ENCODE measurements around the gene TRPM7. TPM values are rescaled to one million over a fixed set of nuclear protein-coding genes. Genes with fewer than 3 reads are reported as not detected.

The TRPM7 gene
- total RNA-seq, 1 experiment from 2014 or later: 35.1 TPM

GRCh38 chr15:50681467-50681866 lies 5.1 kb downstream of the TRPM7 start:
- Histone ChIP-seq H4K20me1 (ENCODE audit: control insufficient read depth, insufficient read depth, insufficient read length) (no peaks in the 10 kb centered on the region), H3K18ac (ENCODE audit: insufficient read length, low read depth, low read length) (no peak overlapping the region), H3K9ac (ENCODE audit: extremely low read depth, insufficient read length, low read length) (no peak overlapping the region), H3K56ac (ENCODE audit: insufficient read length, low read depth, low read length) (no peak overlapping the region), H3K23ac (ENCODE audit: insufficient read length, low read depth, low read length) (no peak overlapping the region), H3K23me2 (ENCODE audit: insufficient read length, low read depth, low read length, poor library complexity, severe bottlenecking) (peaks cover 5% of the 10 kb centered on the region), H2BK12ac (ENCODE audit: insufficient read length, low read depth, low read length) (no peak overlapping the region), H4K5ac (ENCODE audit: insufficient read length, low read depth, low read length) (no peak overlapping the region), H3K4me1 (ENCODE audit: insufficient read depth, low read length) (no peaks in the 10 kb centered on the region), H2BK20ac (ENCODE audit: low read depth, low read length, poor library complexity, severe bottlenecking) (no peak overlapping the region), H3K4ac (ENCODE audit: low read depth, low read length) (no peak overlapping the region), H3K79me1 (ENCODE audit: insufficient read depth, low read depth, low read length, poor library complexity, severe bottlenecking) (peaks cover 9% of the 10 kb centered on the region), H3K79me2 (ENCODE audit: insufficient read depth, low read length) (peaks cover 24% of the 10 kb centered on the region; the same call in 1 of the 2 replicates), H4K8ac (replicated peaks; ENCODE audit: insufficient read length, low read depth, low read length) (no peak overlapping the region), H3K27ac (ENCODE audit: insufficient read length, low read depth, low read length) (no peak overlapping the region), H2AFZ (ENCODE audit: low read length) (no peak overlapping the region), H2AK5ac (ENCODE audit: insufficient read length, low read length) (no peak overlapping the region), H3K9me3 (ENCODE audit: control insufficient read depth, low read depth, low read length) (no peaks in the 10 kb centered on the region), H2BK120ac (ENCODE audit: low read depth, low read length, poor library complexity, severe bottlenecking) (no peak overlapping the region), H3K14ac (ENCODE audit: insufficient read depth, low read length) (no peak overlapping the region), H3K27me3 (ENCODE audit: insufficient read depth, low read length) (no peaks in the 10 kb centered on the region), H3K4me2 (ENCODE audit: insufficient read depth, insufficient read length, low read length) (no peak overlapping the region), H4K91ac (ENCODE audit: insufficient read length, low read depth, low read length) (no peak overlapping the region), H3T11ph (ENCODE audit: low read length) (no peak overlapping the region), H2BK15ac (ENCODE audit: low read depth, low read length) (no peak overlapping the region), H2BK5ac (ENCODE audit: insufficient read length, low read length) (no peak overlapping the region)
- no peak for TF ChIP-seq CTCF (conservative IDR thresholded peaks at IDR 0.05)
- no peak overlapping the region for H3K4me3 Mint-ChIP-seq
- H3K27me3 Mint-ChIP-seq (ENCODE audit: low read depth): no peaks in the 10 kb centered on the region; the same call in 1 of the 2 replicates
- no peak overlapping the region; a peak in 1 of 7 replicates for H3K27ac Mint-ChIP-seq
- H3K4me1 Mint-ChIP-seq: peaks cover 6 to 17% of the 10 kb centered on the region in 2 experiments; a peak in 3 of 4 replicates
- DNase-seq: no peak
- no peaks in the 10 kb centered on the region for H3K9me3 Mint-ChIP-seq
- peaks cover 1 to 25% (median 19%) of the 10 kb centered on the region in 3 experiments; a peak in 6 of 7 replicates for H3K36me3 Mint-ChIP-seq (ENCODE audit: insufficient read depth in 1 of 3, low read depth in 3 of 3)
